Gastroesophageal sphincter (tissue), 4 donors: ENCODE results near the gene HDAC10. TPM values are rescaled to one million over a fixed set of nuclear protein-coding genes. Genes with fewer than 3 reads are reported as not detected.

Experiments
- ATAC-seq: fragments of 150-250 bp; one replicate; pipeline ENCODE4 v1.9.1; 2016; ENCODE audit warnings: mild to moderate bottlenecking, moderate library complexity
- H3K27ac ChIP-seq, 4 donors: fragments of 200-600 bp; sonication (generic) in 3 of 4; 1 replicate in 3 of 4; 2 replicates in 1 of 4; pipeline ENCODE4 v1.5.1; 2016 to 2019
- H3K27me3 ChIP-seq: fragments of 200-600 bp; sonication (generic); one replicate; pipeline ENCODE4 v1.5.1; 2019
- H3K36me3 ChIP-seq, 2 donors: fragments of 200-600 bp; sonication (generic); one replicate each; pipeline ENCODE4 v1.5.1; 2019; ENCODE audit warnings: control low read depth in 1 of 2
- H3K4me1 ChIP-seq, 3 donors: fragments of 200-600 bp; sonication (generic); 1 replicate in 2 of 3; 2 replicates in 1 of 3; pipeline ENCODE4 v1.5.1; 2016 to 2019; ENCODE audit warnings: control low read depth in 2 of 3
- H3K4me3 ChIP-seq, 2 donors: fragments of 200-600 bp; sonication (generic); one replicate each; pipeline ENCODE4 v1.5.1; 2019; ENCODE audit warnings: mild to moderate bottlenecking in 1 of 2, moderate library complexity in 1 of 2
- H3K9me3 ChIP-seq, 3 donors: fragments of 200-600 bp; sonication (generic); one replicate each; pipeline ENCODE4 v1.5.1; 2017 to 2019; ENCODE audit warnings: control low read depth in 2 of 3
- CTCF ChIP-seq, 4 experiments: fragments of 200-600 bp in 2 of 4; fragments of 450-650 bp in 2 of 4; sonication (generic) in 1 of 4; IDR thresholded peaks; one replicate each; pipeline ENCODE4 v1.5.1; 2017 to 2019; ENCODE audit warnings: antibody characterized with exemption in 4 of 4, mild to moderate bottlenecking in 2 of 4, moderate library complexity in 2 of 4
- EP300 ChIP-seq: sonication (generic); formaldehyde crosslinking; IDR thresholded peaks from one replicate; pipeline ENCODE4 v1.6.1; 2017; ENCODE audit warnings: antibody characterized with exemption, mild to moderate bottlenecking
- POLR2A ChIP-seq, 2 donors: fragments of 450-650 bp; IDR thresholded peaks; one replicate each; pipeline ENCODE4 v1.6.1; 2017; ENCODE audit warnings: antibody characterized with exemption in 2 of 2, mild to moderate bottlenecking in 2 of 2, moderate library complexity in 1 of 2
- POLR2AphosphoS5 ChIP-seq: sonication (generic); formaldehyde crosslinking; IDR thresholded peaks from one replicate; pipeline ENCODE4 v1.6.1; 2017; ENCODE audit warnings: antibody characterized with exemption
- WGBS, 2 donors: methylation state at CpG; one replicate each; pipeline ENCODE4 v1.1.5; 2018; ENCODE audit warnings: low coverage in 1 of 2; 5-methylcytosine and 5-hydroxymethylcytosine counted together
- total RNA-seq, 4 donors: library from RNA; depleted of rRNA; stranded (reverse); fragments of >200 nt; gene quantifications; one replicate each; pipeline ENCODE4 v1.1.0, GENCODE V29; 2016

Gene HDAC10
- total RNA-seq, 4 donors from 2014 or later, result 9.4 to 24.7 (median 12.5) TPM

- no peak for ATAC-seq
- Histone ChIP-seq H3K4me3 (peak overlapping the region; percentile 5 to 44), H3K4me1 (peaks cover 0 to 87% (median 30%) of the 10 kb centered on the region in 3 donors), H3K27ac (peak overlapping the region; percentile 80 to 91 (median 89)), H3K36me3 (peaks cover 0 to 37% of the 10 kb centered on the region in 2 donors), H3K9me3 (no peaks in the 10 kb centered on the region), H3K27me3 (no peaks in the 10 kb centered on the region)
- TF ChIP-seq EP300 (no peak), POLR2A (IDR thresholded peaks at IDR 0.05) (no peak), POLR2AphosphoS5 (no peak), CTCF (IDR thresholded peaks at IDR 0.05) (no peak)
- 20% methylated on average over 1 of the region's 29 CpGs; no CpG with 5 or more reads in 1 of the 2 donors for WGBS, 2 donors
Measured at GRCh38 chr22:50292643-50293440, 41.8 kb upstream of the HDAC10 start.

- no peak for ATAC-seq
- H3K9me3 ChIP-seq, result no peaks in the 10 kb centered on the region
- peaks cover 0 to 60% (median 25%) of the 10 kb centered on the region in 3 donors for H3K4me1 ChIP-seq
- no peak overlapping the region for H3K4me3 ChIP-seq
- no CpG with 5 or more reads among the region's 37 CpGs for WGBS, 2 donors
- H3K36me3 ChIP-seq, result peaks cover 0 to 62% of the 10 kb centered on the region in 2 donors
- H3K27me3 ChIP-seq, result no peaks in the 10 kb centered on the region
- no peak overlapping the region for H3K27ac ChIP-seq
- TF ChIP-seq POLR2A (IDR thresholded peaks at IDR 0.05) (no peak), EP300 (no peak), CTCF (IDR thresholded peaks at IDR 0.05) (no peak), POLR2AphosphoS5 (no peak)
Measured at GRCh38 chr22:50289942-50290630, 39.0 kb upstream of the HDAC10 start.

GRCh38 chr22:50289151-50289941 lies 38.3 kb upstream of the HDAC10 start:
- TF ChIP-seq EP300 (no peak), POLR2A (IDR thresholded peaks at IDR 0.05) (no peak), POLR2AphosphoS5 (no peak), CTCF (IDR thresholded peaks at IDR 0.05) (no peak)
- Histone ChIP-seq H3K9me3 (no peaks in the 10 kb centered on the region), H3K27ac (no peak overlapping the region), H3K36me3 (peaks cover 0 to 69% of the 10 kb centered on the region in 2 donors), H3K4me1 (peaks cover 0 to 52% (median 22%) of the 10 kb centered on the region in 3 donors), H3K4me3 (no peak overlapping the region), H3K27me3 (no peaks in the 10 kb centered on the region)
- no peak for ATAC-seq
- WGBS, 2 donors, result 88% methylated on average over 9 of the region's 57 CpGs; no CpG with 5 or more reads in 1 of the 2 donors

GRCh38 chr22:50287731-50288130 lies 36.7 kb upstream of the HDAC10 start:
- ATAC-seq, result no peak
- TF ChIP-seq POLR2A (IDR thresholded peaks at IDR 0.05), result no peak
- no peak for TF ChIP-seq POLR2AphosphoS5
- TF ChIP-seq CTCF (IDR thresholded peaks at IDR 0.05), result no peak
- TF ChIP-seq EP300, result no peak
- no peaks in the 10 kb centered on the region for H3K27me3 ChIP-seq
- H3K9me3 ChIP-seq, result no peaks in the 10 kb centered on the region
- peaks cover 0 to 40% (median 5%) of the 10 kb centered on the region in 3 donors for H3K4me1 ChIP-seq
- H3K27ac ChIP-seq, result no peak overlapping the region
- no peak overlapping the region for H3K4me3 ChIP-seq
- peaks cover 0 to 85% of the 10 kb centered on the region in 2 donors for H3K36me3 ChIP-seq
- no CpG with 5 or more reads among the region's 31 CpGs for WGBS, 2 donors
